Measurements from ENCODE around the gene RAB4B.

The RAB4B gene

DNA sequence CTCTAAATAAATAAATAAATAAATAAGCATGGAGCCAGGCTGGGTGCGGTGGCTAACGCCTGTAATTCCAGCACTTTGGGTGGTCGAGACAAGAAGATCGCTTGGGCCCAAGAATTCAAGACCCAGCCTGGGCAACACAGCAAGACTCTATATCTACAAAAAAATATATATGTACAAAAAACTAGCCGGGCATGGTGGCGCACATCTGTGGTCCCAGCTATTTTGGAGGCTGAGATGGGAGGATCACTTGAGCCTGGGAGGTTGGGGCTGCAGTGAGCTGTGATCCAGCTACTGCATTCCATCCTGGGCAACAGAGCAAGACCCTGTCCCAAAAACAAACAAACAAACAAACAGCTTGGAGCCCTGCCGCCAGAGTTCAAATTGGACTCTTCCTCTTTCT, 30.5 kb upstream of the RAB4B start:
- no peak for DNase-seq (ENCODE audit: extremely low spot score)
- ChIA-PET CTCF (no interaction called here), POLR2A (interaction anchor here (1.1 kb wide), 1 partner anchor 30 kb away, joined by 3 read pairs; the partner anchor contains the start of gene ITPKC)
- no peak for TF ChIP-seq SP1 (IDR thresholded peaks at IDR 0.05)
- no peak for TF ChIP-seq FOXK2 (IDR thresholded peaks at IDR 0.05)
- no peak for TF ChIP-seq SUZ12 (IDR thresholded peaks at IDR 0.05)
- TF ChIP-seq TARDBP (IDR thresholded peaks at IDR 0.05): no peak
- no peak for TF ChIP-seq LEF1 (IDR thresholded peaks at IDR 0.05; ENCODE audit: borderline replicate concordance)
- TF ChIP-seq, protein P1, sequence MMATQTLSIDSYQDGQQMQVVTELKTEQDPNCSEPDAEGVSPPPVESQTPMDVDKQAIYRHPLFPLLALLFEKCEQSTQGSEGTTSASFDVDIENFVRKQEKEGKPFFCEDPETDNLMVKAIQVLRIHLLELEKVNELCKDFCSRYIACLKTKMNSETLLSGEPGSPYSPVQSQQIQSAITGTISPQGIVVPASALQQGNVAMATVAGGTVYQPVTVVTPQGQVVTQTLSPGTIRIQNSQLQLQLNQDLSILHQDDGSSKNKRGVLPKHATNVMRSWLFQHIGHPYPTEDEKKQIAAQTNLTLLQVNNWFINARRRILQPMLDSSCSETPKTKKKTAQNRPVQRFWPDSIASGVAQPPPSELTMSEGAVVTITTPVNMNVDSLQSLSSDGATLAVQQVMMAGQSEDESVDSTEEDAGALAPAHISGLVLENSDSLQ (IDR thresholded peaks at IDR 0.05): no peak
- no peak for TF ChIP-seq FOXA1 (IDR thresholded peaks at IDR 0.05)
- TF ChIP-seq HDGF (IDR thresholded peaks at IDR 0.05; ENCODE audit: borderline replicate concordance): no peak
- no peak for TF ChIP-seq FOXM1 (IDR thresholded peaks at IDR 0.05; ENCODE audit: borderline replicate concordance)
- no peak for TF ChIP-seq ELF4 (IDR thresholded peaks at IDR 0.05)
- no peak for TF ChIP-seq NFRKB (IDR thresholded peaks at IDR 0.05)
- no peak for TF ChIP-seq ARNT (IDR thresholded peaks at IDR 0.05)
- no peak for TF ChIP-seq BHLHE40 (IDR thresholded peaks at IDR 0.05; ENCODE audit: borderline replicate concordance)
- no peak for TF ChIP-seq ZNF384 (IDR thresholded peaks at IDR 0.05)
- no peak for TF ChIP-seq CTBP1 (IDR thresholded peaks at IDR 0.05; ENCODE audit: borderline replicate concordance)
- TF ChIP-seq L3MBTL2 (conservative IDR thresholded peaks at IDR 0.05): no peak

DNA sequence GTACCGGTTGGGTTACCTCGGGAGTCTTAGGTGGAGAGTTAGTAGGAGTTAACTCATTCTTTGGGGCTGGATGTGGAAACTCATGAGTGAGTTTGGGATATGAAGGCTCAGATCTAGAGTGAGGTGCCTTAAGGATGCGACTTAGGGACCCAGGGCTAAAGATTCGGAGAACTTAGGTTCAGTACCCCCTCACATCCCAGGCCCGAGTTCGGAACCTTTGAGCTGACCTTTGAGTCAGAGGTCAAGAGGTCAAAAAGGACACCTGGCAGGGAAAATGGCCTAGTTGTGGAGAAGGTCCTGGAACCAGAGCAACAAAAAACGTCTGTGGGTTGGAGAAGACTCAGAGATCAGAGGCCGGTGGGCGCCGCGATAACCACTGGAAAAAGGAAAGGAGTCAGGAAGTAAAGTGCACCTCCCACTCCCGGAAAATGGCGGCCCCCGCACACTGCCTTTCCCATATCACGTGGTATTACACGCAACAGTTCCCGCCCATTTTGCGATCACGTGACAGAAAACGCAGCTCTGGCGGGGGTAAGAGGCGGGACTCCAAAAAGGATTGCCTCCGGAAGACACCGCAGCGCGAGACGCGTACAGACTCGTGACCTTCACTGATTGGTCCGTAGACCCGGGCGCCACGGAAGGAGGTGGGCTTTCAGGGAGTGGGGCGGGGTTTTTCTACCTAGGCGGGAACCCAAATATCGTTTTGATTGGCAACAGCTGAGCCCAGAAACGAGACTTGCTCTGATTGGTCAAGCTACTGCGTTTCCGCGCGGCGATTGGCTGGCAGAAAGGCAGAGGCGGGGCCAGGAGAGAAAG, 27.8 kb upstream of the RAB4B start, which contains the start of gene ACTMAP:
Gene ACTMAP (minus strand): TSS at position 420 of the 816 bp plus-strand sequence. CDS start 674 bp downstream, outside the sequence.
- ChIA-PET POLR2A (interaction anchor here (0.6 to 5.0 kb wide), 22 partner anchors 9 to 136 kb away, joined by 3 to 55 read pairs (median 4); partner anchors contain the start of genes COQ8B, EGLN2, ITPKC and RAB4B), CTCF (interaction anchor here (1.2 kb wide), 1 partner anchor 87 kb away, joined by 7 read pairs; no protein-coding TSS in a partner anchor)
- DNase-seq (ENCODE audit: extremely low spot score): peak; percentile 99
- TF ChIP-seq L3MBTL2 (conservative IDR thresholded peaks at IDR 0.05) (peak; percentile 96), FOXA1 (IDR thresholded peaks at IDR 0.05) (no peak), FOXK2 (IDR thresholded peaks at IDR 0.05) (no peak), SUZ12 (IDR thresholded peaks at IDR 0.05) (no peak), BHLHE40 (IDR thresholded peaks at IDR 0.05; ENCODE audit: borderline replicate concordance) (no peak), LEF1 (IDR thresholded peaks at IDR 0.05; ENCODE audit: borderline replicate concordance) (no peak), ELF4 (IDR thresholded peaks at IDR 0.05) (peak; percentile 83), SP1 (IDR thresholded peaks at IDR 0.05) (no peak), NFRKB (IDR thresholded peaks at IDR 0.05) (peak; percentile 82), FOXM1 (IDR thresholded peaks at IDR 0.05; ENCODE audit: borderline replicate concordance) (no peak)
- TF ChIP-seq, protein P1 (IDR thresholded peaks at IDR 0.05): peak; percentile 91

DNA sequence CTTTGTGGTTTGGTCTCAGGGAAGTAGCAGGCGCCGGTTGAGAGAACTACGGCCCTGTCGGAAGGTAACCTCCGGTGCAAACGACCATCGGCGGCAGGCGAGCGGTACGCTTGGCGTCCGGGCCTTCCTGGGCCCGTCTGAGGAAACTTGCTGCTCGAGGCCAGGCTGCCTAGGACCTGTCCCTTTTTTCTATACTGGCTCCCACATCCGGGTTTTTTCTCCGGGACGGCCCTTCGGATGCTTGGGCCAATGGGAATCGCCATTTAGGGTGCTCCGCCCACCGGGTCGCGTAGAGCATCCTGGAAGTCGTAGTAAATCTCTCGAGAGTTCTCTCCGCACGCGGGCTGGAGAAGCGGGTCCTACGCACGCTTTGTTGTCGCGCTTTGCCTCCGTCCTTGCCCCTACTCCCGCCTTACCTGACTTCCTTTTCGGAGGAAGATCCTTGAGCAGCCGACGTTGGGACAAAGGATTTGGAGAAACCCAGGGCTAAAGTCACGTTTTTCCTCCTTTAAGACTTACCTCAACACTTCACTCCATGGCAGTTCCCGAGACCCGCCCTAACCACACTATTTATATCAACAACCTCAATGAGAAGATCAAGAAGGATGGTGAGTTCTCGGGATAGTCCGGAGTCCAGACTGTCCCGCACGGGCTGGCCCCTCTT, 27.0 kb upstream of the RAB4B start, which contains the start of gene SNRPA:
Gene SNRPA (plus strand): TSS at position 330 of the 664 bp plus-strand sequence. CDS start 206 bp downstream, at position 536.
- ChIA-PET POLR2A (interaction anchor here (0.6 to 5.0 kb wide), 22 partner anchors 10 to 136 kb away, joined by 3 to 55 read pairs (median 4); partner anchors contain the start of genes COQ8B, EGLN2, ITPKC and RAB4B), CTCF (interaction anchor here (1.2 kb wide), 1 partner anchor 88 kb away, joined by 7 read pairs; no protein-coding TSS in a partner anchor)
- TF ChIP-seq L3MBTL2 (conservative IDR thresholded peaks at IDR 0.05) (peak; percentile 94), ZNF384 (IDR thresholded peaks at IDR 0.05) (no peak), NFRKB (IDR thresholded peaks at IDR 0.05) (no peak), HDGF (IDR thresholded peaks at IDR 0.05; ENCODE audit: borderline replicate concordance) (no peak), ELF4 (IDR thresholded peaks at IDR 0.05) (peak; percentile 73), BHLHE40 (IDR thresholded peaks at IDR 0.05; ENCODE audit: borderline replicate concordance) (no peak)
- peak; percentile 92 for DNase-seq (ENCODE audit: extremely low spot score)

DNA sequence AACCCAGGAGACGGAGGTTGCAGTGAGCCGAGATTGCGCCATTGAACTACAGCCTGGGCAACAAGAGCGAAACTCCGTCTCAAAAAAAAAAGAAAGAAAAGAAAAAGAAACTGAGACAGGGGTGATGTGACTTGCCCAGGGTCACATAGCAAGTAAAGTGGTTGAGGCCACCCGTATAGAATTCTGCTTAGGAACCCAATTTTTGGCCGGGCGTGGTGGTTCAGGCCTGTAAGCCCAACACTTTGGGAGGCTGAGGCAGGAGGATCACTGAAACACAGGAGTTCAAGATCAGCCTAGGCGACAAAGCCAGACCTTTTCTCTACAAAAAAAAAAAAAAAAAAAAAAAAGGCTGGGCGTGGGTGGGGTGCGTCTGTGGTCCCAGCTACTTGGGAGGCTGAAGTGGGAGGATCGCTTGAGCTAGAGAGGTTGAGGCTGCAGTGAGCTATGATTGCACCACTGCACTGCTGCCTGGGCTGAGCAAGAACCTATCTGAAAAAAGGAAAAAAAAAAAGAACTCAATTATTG, 25.7 kb upstream of the RAB4B start:
- CTCF ChIA-PET: interaction anchor here (0.6 to 1.5 kb wide), 4 partner anchors 8 to 212 kb away, joined by 3 to 11 read pairs (median 7); partner anchors contain the start of gene RAB4B
- DNase-seq (ENCODE audit: extremely low spot score): no peak
- TF ChIP-seq LEF1 (IDR thresholded peaks at IDR 0.05; ENCODE audit: borderline replicate concordance): no peak
- TF ChIP-seq SP1 (IDR thresholded peaks at IDR 0.05): no peak
- TF ChIP-seq ZNF384 (IDR thresholded peaks at IDR 0.05): no peak
- no peak for TF ChIP-seq FOXA1 (IDR thresholded peaks at IDR 0.05)
- TF ChIP-seq NFRKB (IDR thresholded peaks at IDR 0.05): no peak
- TF ChIP-seq, protein P1 (IDR thresholded peaks at IDR 0.05): no peak
- no peak for TF ChIP-seq FOXM1 (IDR thresholded peaks at IDR 0.05; ENCODE audit: borderline replicate concordance)
- no peak for TF ChIP-seq SUZ12 (IDR thresholded peaks at IDR 0.05)
- TF ChIP-seq HDGF (IDR thresholded peaks at IDR 0.05; ENCODE audit: borderline replicate concordance): no peak
- POLR2A ChIA-PET: interaction anchor here (0.6 to 5.0 kb wide), 2 partner anchors 9 to 25 kb away, joined by 3 to 55 read pairs; partner anchors contain the start of gene RAB4B

DNA sequence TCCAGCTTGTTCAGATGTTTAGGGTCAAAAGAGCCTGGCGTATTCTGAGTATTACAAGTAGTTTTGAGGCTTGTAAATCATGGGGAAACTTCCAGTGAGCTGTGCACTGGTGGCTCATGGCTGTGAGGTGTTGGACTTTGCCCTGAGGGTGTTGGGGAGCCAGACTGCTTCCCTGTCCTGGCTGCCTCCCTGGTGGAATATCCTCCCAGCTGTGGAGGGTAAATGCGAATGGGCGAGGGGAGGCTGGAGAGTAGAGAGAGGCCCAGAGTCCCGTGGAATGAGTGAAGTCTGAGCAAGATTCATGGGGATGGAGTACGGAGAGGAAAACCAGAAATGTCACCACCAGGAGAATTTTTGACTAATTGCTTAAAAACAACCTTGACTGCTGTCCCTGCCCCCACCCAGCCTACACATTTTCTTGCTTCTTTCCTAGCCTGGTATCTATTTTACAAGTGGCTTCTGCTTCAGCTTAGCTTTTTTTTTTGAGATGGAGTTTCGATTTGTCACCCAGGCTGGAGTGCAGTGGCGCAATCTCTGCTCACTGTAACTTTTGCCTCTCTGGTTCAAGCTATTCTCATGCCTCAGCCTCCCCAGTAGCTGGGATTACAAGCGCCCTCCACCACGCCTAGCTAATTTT, 23.3 kb upstream of the RAB4B start:
- no peak for DNase-seq (ENCODE audit: extremely low spot score)
- CTCF ChIA-PET: interaction anchor here (0.5 kb wide), 1 partner anchor 1522 kb away, joined by 3 read pairs; no protein-coding TSS in a partner anchor
- TF ChIP-seq SUZ12 (IDR thresholded peaks at IDR 0.05): no peak
- TF ChIP-seq FOXM1 (IDR thresholded peaks at IDR 0.05; ENCODE audit: borderline replicate concordance): no peak
- TF ChIP-seq NFRKB (IDR thresholded peaks at IDR 0.05): no peak
- TF ChIP-seq ZNF384 (IDR thresholded peaks at IDR 0.05): no peak
- no peak for TF ChIP-seq FOXA1 (IDR thresholded peaks at IDR 0.05)
- TF ChIP-seq ARNT (IDR thresholded peaks at IDR 0.05): no peak
- no peak for TF ChIP-seq HDGF (IDR thresholded peaks at IDR 0.05; ENCODE audit: borderline replicate concordance)
- TF ChIP-seq LEF1 (IDR thresholded peaks at IDR 0.05; ENCODE audit: borderline replicate concordance): no peak
- TF ChIP-seq FOXK2 (IDR thresholded peaks at IDR 0.05): no peak
- no peak for TF ChIP-seq BHLHE40 (IDR thresholded peaks at IDR 0.05; ENCODE audit: borderline replicate concordance)
- no peak for TF ChIP-seq TARDBP (IDR thresholded peaks at IDR 0.05)
- TF ChIP-seq SP1 (IDR thresholded peaks at IDR 0.05): no peak
- no peak for TF ChIP-seq ELF4 (IDR thresholded peaks at IDR 0.05)
- TF ChIP-seq, protein P1 (IDR thresholded peaks at IDR 0.05): no peak
- no peak for TF ChIP-seq CTBP1 (IDR thresholded peaks at IDR 0.05; ENCODE audit: borderline replicate concordance)
- no peak for TF ChIP-seq L3MBTL2 (conservative IDR thresholded peaks at IDR 0.05)
- POLR2A ChIA-PET: interaction anchor here (2.3 kb wide), 1 partner anchor 44 kb away, joined by 6 read pairs; the partner anchor contains the start of gene EGLN2

Data from HEK293T (cell line).